Activated T-helper 1 cell treated with Interleukin-2 at 50 U/mL for 16 hours (primary cell): Measurements from ENCODE around the gene SGF29.
"Not testable (repeated sequence)": the region's sequence is repeated elsewhere in the genome, so short reads cannot be mapped to it uniquely, and the experiment has no call there.

Experiments used
- DNase-seq: peaks from one replicate; pipeline ENCODE4 v3.0.0-alpha.2; 2020; ENCODE audit warnings: low read depth

The SGF29 gene

GRCh38 chr16:28566233-28566925, 12.7 kb downstream of the SGF29 start:
- DNase-seq = not testable (repeated sequence)

GRCh38 chr16:28567292-28567691, 13.6 kb downstream of the SGF29 start:
- DNase-seq = no peak

GRCh38 chr16:28569021-28569420, 15.3 kb downstream of the SGF29 start:
- no peak for DNase-seq

GRCh38 chr16:28569968-28570752, 16.4 kb downstream of the SGF29 start:
- DNase-seq = no peak

GRCh38 chr16:28572696-28573510, 19.2 kb downstream of the SGF29 start:
- DNase-seq = no peak

GRCh38 chr16:28573738-28574718, 20.3 kb downstream of the SGF29 start:
- no peak for DNase-seq

- no peak for DNase-seq
Observed at GRCh38 chr16:28574925-28575324, 21.2 kb downstream of the SGF29 start.

- DNase-seq = no peak
Observed at GRCh38 chr16:28575446-28576109, 21.9 kb downstream of the SGF29 start.

GRCh38 chr16:28580726-28581315, 27.1 kb downstream of the SGF29 start:
- DNase-seq = no peak

GRCh38 chr16:28585674-28586073, 32.0 kb downstream of the SGF29 start:
- no peak for DNase-seq

GRCh38 chr16:28586466-28586865, 32.7 kb downstream of the SGF29 start:
- no peak for DNase-seq

GRCh38 chr16:28587386-28587785, 33.7 kb downstream of the SGF29 start:
- DNase-seq = no peak

- no peak for DNase-seq
Observed at GRCh38 chr16:28589069-28589468, 35.3 kb downstream of the SGF29 start.

GRCh38 chr16:28589930-28590329, 36.2 kb downstream of the SGF29 start:
- DNase-seq = no peak

- no peak for DNase-seq
Observed at GRCh38 chr16:28590384-28591340, 36.9 kb downstream of the SGF29 start.

- DNase-seq = no peak
Observed at GRCh38 chr16:28591355-28591754, 37.6 kb downstream of the SGF29 start.

- no peak for DNase-seq
Observed at GRCh38 chr16:28592511-28592910, 38.8 kb downstream of the SGF29 start.

GRCh38 chr16:28592979-28593553, 39.3 kb downstream of the SGF29 start:
- no peak for DNase-seq

GRCh38 chr16:28595451-28595850, 41.7 kb downstream of the SGF29 start:
- DNase-seq = not testable (repeated sequence)
